Left lobe of liver (tissue), 2 donors: ENCODE measurements around the gene PRDM16. TPM values are rescaled to one million over a fixed set of nuclear protein-coding genes. Genes with fewer than 3 reads are reported as not detected.

Experiments
- ATAC-seq: fragments of 200-7000 bp; cut with Tn5 transposase; one replicate; pipeline ENCODE4 v1.9.1; 2020; ENCODE audit warnings: mild to moderate bottlenecking, moderate library complexity
- DNase-seq: peaks from one replicate; pipeline ENCODE4 v3.0.0-alpha.2; 2020; ENCODE audit warnings: low spot score
- total RNA-seq: library from RNA; stranded (reverse); gene quantifications from one replicate; pipeline ENCODE4 v1.2.1, GENCODE V29; 2021
- donor health status: DM: no; HTN: no; CAD: no; lungs with moderate emphysema.
- donor health status: DM: no; HTN: yes; CAD: no.

The PRDM16 gene
- total RNA-seq, 1 donor from 2014 or later = 0.43 TPM

- DNase-seq (no peak), ATAC-seq (no peak)
Observed at GRCh38 chr1:3137111-3138100, 68.4 kb downstream of the PRDM16 start.

- DNase-seq = no peak
- no peak for ATAC-seq
Observed at GRCh38 chr1:3138623-3139151, 69.7 kb downstream of the PRDM16 start.

GRCh38 chr1:3139451-3139852 lies 70.4 kb downstream of the PRDM16 start:
- no peak for DNase-seq
- ATAC-seq = no peak

- no peak for DNase-seq
- ATAC-seq = no peak
Observed at GRCh38 chr1:3139871-3140361, 70.9 kb downstream of the PRDM16 start.

- ATAC-seq = no peak
- no peak for DNase-seq
Observed at GRCh38 chr1:3140437-3140836, 71.4 kb downstream of the PRDM16 start.

GRCh38 chr1:3141129-3141528 lies 72.1 kb downstream of the PRDM16 start:
- ATAC-seq = no peak
- DNase-seq = no peak

- DNase-seq = no peak
- no peak for ATAC-seq
Observed at GRCh38 chr1:3141836-3142235, 72.8 kb downstream of the PRDM16 start.

GRCh38 chr1:3142236-3142635 lies 73.2 kb downstream of the PRDM16 start:
- ATAC-seq = no peak

GRCh38 chr1:3142751-3143150 lies 73.7 kb downstream of the PRDM16 start:
- DNase-seq (no peak), ATAC-seq (no peak)

More at GRCh38 chr1:3142236-3142635, 73.2 kb downstream of the PRDM16 start:
- no peak for DNase-seq

- ATAC-seq (no peak), DNase-seq (no peak)
Observed at GRCh38 chr1:3145532-3146325, 76.7 kb downstream of the PRDM16 start.

GRCh38 chr1:3146458-3146857 lies 77.5 kb downstream of the PRDM16 start:
- ATAC-seq (no peak), DNase-seq (no peak)

GRCh38 chr1:3146907-3147306 lies 77.9 kb downstream of the PRDM16 start:
- DNase-seq (no peak), ATAC-seq (no peak)

- DNase-seq = no peak
- no peak for ATAC-seq
Observed at GRCh38 chr1:3148171-3148570, 79.2 kb downstream of the PRDM16 start.

- no peak for ATAC-seq
- no peak for DNase-seq
Observed at GRCh38 chr1:3149277-3149676, 80.3 kb downstream of the PRDM16 start.

- no peak for ATAC-seq
Observed at GRCh38 chr1:3151456-3151855, 82.5 kb downstream of the PRDM16 start.

GRCh38 chr1:3152143-3152542 lies 83.1 kb downstream of the PRDM16 start:
- DNase-seq = no peak

More at GRCh38 chr1:3151456-3151855, 82.5 kb downstream of the PRDM16 start:
- no peak for DNase-seq

GRCh38 chr1:3153197-3153596 lies 84.2 kb downstream of the PRDM16 start:
- ATAC-seq = no peak
- DNase-seq = no peak

More at GRCh38 chr1:3152143-3152542, 83.1 kb downstream of the PRDM16 start:
- no peak for ATAC-seq

- DNase-seq (no peak), ATAC-seq (no peak)
Observed at GRCh38 chr1:3153902-3154795, 85.1 kb downstream of the PRDM16 start.

- DNase-seq (no peak), ATAC-seq (no peak)
Observed at GRCh38 chr1:3155056-3155925, 86.3 kb downstream of the PRDM16 start.
